GM19238 (cell line): ENCODE measurements around the gene GPR4.
"Not testable (repeated sequence)": the region's sequence is repeated elsewhere in the genome, so short reads cannot be mapped to it uniquely, and the experiment has no call there.

Experiments used
- DNase-seq: peaks from one replicate; pipeline ENCODE4 v3.0.0; 2011; ENCODE audit warnings: low spot score; ENCODE audit not compliant: insufficient read length

The GPR4 gene

GRCh38 chr19:45601524-45602374 lies at the start of gene GPR4:
GPR4 (minus strand) TSS chr19:45602212; CDS start chr19:45591866, 10,346 bp downstream.
- no peak for DNase-seq

- DNase-seq = no peak
These were observed 48.7 kb upstream of the GPR4 start for GRCh38 chr19:45650722-45651121.

GRCh38 chr19:45646345-45646698 lies 44.3 kb upstream of the GPR4 start:
- DNase-seq = no peak

GRCh38 chr19:45645631-45646344 lies 43.8 kb upstream of the GPR4 start:
- peak; percentile 89 for DNase-seq

GRCh38 chr19:45645068-45645630 lies 43.1 kb upstream of the GPR4 start:
- no peak for DNase-seq

GRCh38 chr19:45643927-45644771 lies 42.1 kb upstream of the GPR4 start:
- DNase-seq = no peak

- peak; percentile 86 for DNase-seq
These were observed 41.3 kb upstream of the GPR4 start for GRCh38 chr19:45643024-45643926.

GRCh38 chr19:45641274-45642105 lies 39.5 kb upstream of the GPR4 start:
- DNase-seq = peak; percentile 88

- DNase-seq = no peak
These were observed 38.8 kb upstream of the GPR4 start for GRCh38 chr19:45640849-45641273.

- DNase-seq = peak; percentile 58
These were observed 37.1 kb upstream of the GPR4 start, which contains the start of gene EML2 for GRCh38 chr19:45638930-45639729. EML2 (minus strand) TSS chr19:45639397; CDS start chr19:45639376, 21 bp downstream.

GRCh38 chr19:45637890-45638667 lies 36.1 kb upstream of the GPR4 start:
- DNase-seq = no peak

- DNase-seq = no peak
These were observed 34.9 kb upstream of the GPR4 start for GRCh38 chr19:45636902-45637301.

GRCh38 chr19:45636275-45636674 lies 34.3 kb upstream of the GPR4 start:
- DNase-seq = no peak

- peak; percentile 42 for DNase-seq
These were observed 30.6 kb upstream of the GPR4 start for GRCh38 chr19:45632468-45633196.

GRCh38 chr19:45630463-45630862 lies 28.5 kb upstream of the GPR4 start:
- no peak for DNase-seq

GRCh38 chr19:45629704-45630103 lies 27.7 kb upstream of the GPR4 start:
- DNase-seq = no peak

- not testable (repeated sequence) for DNase-seq
These were observed 26.2 kb upstream of the GPR4 start for GRCh38 chr19:45628219-45628618.
